HEK293 (cell line): ENCODE data around the gene TGM5.
"Not testable (repeated sequence)": the region's sequence is repeated elsewhere in the genome, so short reads cannot be mapped to it uniquely, and the experiment has no call there.

ENCODE experiments used
- CTCF ChIA-PET: fragments of 350-600 bp; formaldehyde crosslinking; extraction: SDS; loops from one replicate; lab custom pipeline; 2021; ENCODE audit warnings: antibody characterized with exemption; lab: Yijun Ruan, JAX
- POLR2A ChIA-PET: fragments of 300-600 bp; formaldehyde crosslinking; extraction: SDS; loops from one replicate; lab custom pipeline; 2020; ENCODE audit warnings: antibody characterized with exemption, inconsistent platforms; lab: Yijun Ruan, JAX
- H3K27ac ChIP-seq: fragments of 200-500 bp; sonication (Bioruptor generic); 2 replicates; pipeline ENCODE4 v1.5.1; 2014; ENCODE audit warnings: low read depth, low read length, control low read depth, inconsistent platforms; ENCODE audit errors: extremely low read depth
- H3K36me3 ChIP-seq, 2 experiments: fragments of 200-500 bp in 1 of 2; sonication (Bioruptor generic) in 1 of 2; 1 replicate in 1 of 2; 2 replicates in 1 of 2; pipeline ENCODE4 v1.5.1; 2014 to 2017; ENCODE audit warnings: inconsistent platforms in 2 of 2, low read length in 2 of 2; ENCODE audit not compliant: control insufficient read depth in 2 of 2, insufficient read depth in 1 of 2
- H3K4me1 ChIP-seq: fragments of 200-500 bp; sonication (Bioruptor generic); 2 replicates; pipeline ENCODE4 v1.5.1; 2014; ENCODE audit warnings: mild to moderate bottlenecking, low read length, inconsistent platforms; ENCODE audit not compliant: control insufficient read depth, insufficient read depth
- H3K4me3 ChIP-seq: 2 replicates; pipeline ENCODE4 v1.5.1; 2011; ENCODE audit warnings: low read depth, mild to moderate bottlenecking, control low read depth, low read length, moderate library complexity
- H3K9me3 ChIP-seq: fragments of 200-500 bp; sonication (Bioruptor generic); 2 replicates; pipeline ENCODE4 v1.5.1; 2014; ENCODE audit warnings: low read depth, low read length, inconsistent platforms; ENCODE audit not compliant: control insufficient read depth, insufficient read depth
- TRIM28 ChIP-seq: IDR thresholded peaks from 2 replicates; pipeline ENCODE4 v1.6.1; 2011; ENCODE audit warnings: low read length, control low read depth, borderline replicate concordance
- ZNF146 ChIP-seq: fragments of 450-650 bp; formaldehyde crosslinking; IDR thresholded peaks from 2 replicates; pipeline ENCODE4 v1.5.1; 2016; ENCODE audit warnings: missing biosample characterization, missing genetic modification characterization
- ZNF155 ChIP-seq: fragments of 450-650 bp; formaldehyde crosslinking; IDR thresholded peaks from 2 replicates; pipeline ENCODE4 v1.5.1; 2016; ENCODE audit warnings: missing biosample characterization, missing genetic modification characterization
- ZNF16 ChIP-seq: fragments of 450-650 bp; formaldehyde crosslinking; IDR thresholded peaks from 2 replicates; pipeline ENCODE4 v1.5.1; 2016; ENCODE audit warnings: low read depth, missing biosample characterization, missing genetic modification characterization
- ZNF184 ChIP-seq: fragments of 450-650 bp; IDR thresholded peaks from 2 replicates; pipeline ENCODE4 v1.5.1; 2018; ENCODE audit warnings: missing biosample characterization, mild to moderate bottlenecking, missing genetic modification characterization
- ZNF223 ChIP-seq: fragments of 450-650 bp; formaldehyde crosslinking; IDR thresholded peaks from 2 replicates; pipeline ENCODE4 v1.5.1; 2016; ENCODE audit warnings: missing biosample characterization, missing genetic modification characterization
- ZNF274 ChIP-seq, 2 experiments: fragments of 200-500 bp in 1 of 2; fragments of 450-650 bp in 1 of 2; sonication (Bioruptor generic) in 1 of 2; formaldehyde crosslinking in 1 of 2; IDR thresholded peaks; 2 replicates each; pipeline versions ENCODE4 v1.5.1 to v1.6.1; 2014 to 2016; ENCODE audit warnings: borderline replicate concordance in 1 of 2, inconsistent platforms in 1 of 2, low read length in 1 of 2, missing biosample characterization in 1 of 2, missing genetic modification characterization in 1 of 2
- ZNF292 ChIP-seq: fragments of 450-650 bp; formaldehyde crosslinking; IDR thresholded peaks from 2 replicates; pipeline ENCODE4 v1.5.1; 2016; ENCODE audit warnings: low read depth, missing biosample characterization, missing genetic modification characterization, borderline replicate concordance
- ZNF335 ChIP-seq: fragments of 450-650 bp; formaldehyde crosslinking; conservative IDR thresholded peaks from 2 replicates; pipeline ENCODE4 v1.5.1; 2016; ENCODE audit warnings: missing biosample characterization, missing genetic modification characterization
- ZNF366 ChIP-seq: fragments of 450-650 bp; formaldehyde crosslinking; conservative IDR thresholded peaks from 2 replicates; pipeline ENCODE4 v1.5.1; 2016; ENCODE audit warnings: missing biosample characterization, missing genetic modification characterization
- ZNF404 ChIP-seq: fragments of 450-650 bp; formaldehyde crosslinking; IDR thresholded peaks from 2 replicates; pipeline ENCODE4 v1.5.1; 2017; ENCODE audit warnings: missing biosample characterization, missing genetic modification characterization
- ZNF510 ChIP-seq: fragments of 450-650 bp; formaldehyde crosslinking; IDR thresholded peaks from 2 replicates; pipeline ENCODE4 v1.5.1; 2018; ENCODE audit warnings: mild to moderate bottlenecking, missing genetic modification characterization, missing biosample characterization; ENCODE audit not compliant: insufficient replicate concordance
- ZNF529 ChIP-seq: fragments of 450-650 bp; formaldehyde crosslinking; IDR thresholded peaks from 2 replicates; pipeline ENCODE4 v1.5.1; 2017; ENCODE audit warnings: missing genetic modification characterization, missing biosample characterization; ENCODE audit not compliant: insufficient replicate concordance
- ZNF549 ChIP-seq: fragments of 450-650 bp; IDR thresholded peaks from 2 replicates; pipeline ENCODE4 v1.5.1; 2018; ENCODE audit warnings: missing biosample characterization, missing genetic modification characterization, mild to moderate bottlenecking, inconsistent platforms, moderate library complexity
- ZNF624 ChIP-seq: fragments of 450-650 bp; formaldehyde crosslinking; IDR thresholded peaks from 2 replicates; pipeline ENCODE4 v1.5.1; 2017; ENCODE audit warnings: missing biosample characterization, missing genetic modification characterization
- ZNF654 ChIP-seq: fragments of 450-650 bp; formaldehyde crosslinking; IDR thresholded peaks from 2 replicates; pipeline ENCODE4 v1.5.1; 2016; ENCODE audit warnings: low read depth, missing biosample characterization, missing genetic modification characterization
- ZNF701 ChIP-seq: fragments of 450-650 bp; formaldehyde crosslinking; IDR thresholded peaks from 2 replicates; pipeline ENCODE4 v1.5.1; 2016; ENCODE audit warnings: missing biosample characterization, missing genetic modification characterization
- ZNF768 ChIP-seq: fragments of 450-650 bp; formaldehyde crosslinking; IDR thresholded peaks from 2 replicates; pipeline ENCODE4 v1.5.1; 2018; ENCODE audit warnings: missing biosample characterization, mild to moderate bottlenecking, missing genetic modification characterization
- ZNF785 ChIP-seq: fragments of 450-650 bp; formaldehyde crosslinking; IDR thresholded peaks from 2 replicates; pipeline ENCODE4 v1.5.1; 2016; ENCODE audit warnings: missing biosample characterization, missing genetic modification characterization
- TF ChIP-seq, protein P1 (sequence below): fragments of 450-650 bp; formaldehyde crosslinking; IDR thresholded peaks from 2 replicates; pipeline ENCODE4 v1.5.1; 2017; ENCODE audit warnings: missing biosample characterization, missing genetic modification characterization
- TF ChIP-seq, protein P2 (sequence below): fragments of 450-650 bp; formaldehyde crosslinking; IDR thresholded peaks from 2 replicates; pipeline ENCODE4 v1.5.1; 2016; ENCODE audit warnings: missing biosample characterization, missing genetic modification characterization
- TF ChIP-seq, protein P3 (sequence below): fragments of 450-650 bp; formaldehyde crosslinking; IDR thresholded peaks from 2 replicates; pipeline ENCODE4; 2016; ENCODE audit warnings: missing biosample characterization, missing genetic modification characterization

The TGM5 gene

DNA sequence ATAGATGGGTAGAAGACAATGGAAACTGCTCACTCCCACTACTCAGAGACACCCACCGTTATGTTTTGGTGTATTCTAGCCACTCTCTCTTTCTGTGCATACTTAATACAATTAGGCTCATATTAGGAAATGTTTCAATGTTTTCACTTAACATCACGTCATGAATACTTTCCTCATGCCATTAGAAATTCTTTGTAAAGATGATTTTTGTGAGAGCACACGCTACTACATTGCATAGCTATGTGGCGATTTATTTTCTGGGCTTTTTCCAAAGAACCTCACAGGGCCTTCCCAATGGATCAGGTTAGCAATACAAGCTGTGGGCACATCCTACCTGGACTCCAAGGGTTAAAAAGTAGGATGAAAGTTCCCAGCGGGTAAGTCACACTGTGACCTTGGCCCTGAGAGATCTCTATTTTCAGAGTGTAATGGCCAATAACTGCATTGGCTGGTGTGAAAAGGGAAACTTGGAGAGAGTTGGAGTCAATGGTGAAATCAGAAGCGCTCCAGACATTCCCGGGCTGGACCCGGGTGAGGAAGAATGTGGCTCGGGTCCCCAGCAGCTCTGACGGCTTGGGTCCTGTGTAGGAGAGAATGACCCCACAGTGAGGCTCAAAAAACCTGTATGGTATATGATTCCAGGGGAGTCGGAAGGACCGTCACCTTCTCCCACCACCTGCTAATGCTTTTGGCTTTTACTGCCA is 25.8 kb upstream of the TGM5 start:
- Histone ChIP-seq H3K36me3 (no peaks in the 10 kb centered on the region), H3K9me3 (no peaks in the 10 kb centered on the region), H3K4me1 (no peaks in the 10 kb centered on the region), H3K4me3 (no peak overlapping the region), H3K27ac (no peak overlapping the region)
- TF ChIP-seq, protein P1, sequence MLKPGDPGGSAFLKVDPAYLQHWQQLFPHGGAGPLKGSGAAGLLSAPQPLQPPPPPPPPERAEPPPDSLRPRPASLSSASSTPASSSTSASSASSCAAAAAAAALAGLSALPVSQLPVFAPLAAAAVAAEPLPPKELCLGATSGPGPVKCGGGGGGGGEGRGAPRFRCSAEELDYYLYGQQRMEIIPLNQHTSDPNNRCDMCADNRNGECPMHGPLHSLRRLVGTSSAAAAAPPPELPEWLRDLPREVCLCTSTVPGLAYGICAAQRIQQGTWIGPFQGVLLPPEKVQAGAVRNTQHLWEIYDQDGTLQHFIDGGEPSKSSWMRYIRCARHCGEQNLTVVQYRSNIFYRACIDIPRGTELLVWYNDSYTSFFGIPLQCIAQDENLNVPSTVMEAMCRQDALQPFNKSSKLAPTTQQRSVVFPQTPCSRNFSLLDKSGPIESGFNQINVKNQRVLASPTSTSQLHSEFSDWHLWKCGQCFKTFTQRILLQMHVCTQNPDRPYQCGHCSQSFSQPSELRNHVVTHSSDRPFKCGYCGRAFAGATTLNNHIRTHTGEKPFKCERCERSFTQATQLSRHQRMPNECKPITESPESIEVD (tag by site-specific recombination): no peak
- TF ChIP-seq ZNF510 (tag by site-specific recombination) (no peak), ZNF624 (tag by site-specific recombination) (no peak), ZNF701 (tag by site-specific recombination) (no peak), ZNF146 (no peak), ZNF155 (tag by site-specific recombination) (no peak), TRIM28 (no peak), ZNF274 (IDR thresholded peaks at IDR 0.05; ENCODE audit: low read length) (no peak), ZNF274 (tag by site-specific recombination; IDR thresholded peaks at IDR 0.05; ENCODE audit: borderline replicate concordance) (no peak), ZNF785 (no peak), ZNF366 (tag by site-specific recombination) (no peak), ZNF768 (no peak)
- TF ChIP-seq, protein P2, sequence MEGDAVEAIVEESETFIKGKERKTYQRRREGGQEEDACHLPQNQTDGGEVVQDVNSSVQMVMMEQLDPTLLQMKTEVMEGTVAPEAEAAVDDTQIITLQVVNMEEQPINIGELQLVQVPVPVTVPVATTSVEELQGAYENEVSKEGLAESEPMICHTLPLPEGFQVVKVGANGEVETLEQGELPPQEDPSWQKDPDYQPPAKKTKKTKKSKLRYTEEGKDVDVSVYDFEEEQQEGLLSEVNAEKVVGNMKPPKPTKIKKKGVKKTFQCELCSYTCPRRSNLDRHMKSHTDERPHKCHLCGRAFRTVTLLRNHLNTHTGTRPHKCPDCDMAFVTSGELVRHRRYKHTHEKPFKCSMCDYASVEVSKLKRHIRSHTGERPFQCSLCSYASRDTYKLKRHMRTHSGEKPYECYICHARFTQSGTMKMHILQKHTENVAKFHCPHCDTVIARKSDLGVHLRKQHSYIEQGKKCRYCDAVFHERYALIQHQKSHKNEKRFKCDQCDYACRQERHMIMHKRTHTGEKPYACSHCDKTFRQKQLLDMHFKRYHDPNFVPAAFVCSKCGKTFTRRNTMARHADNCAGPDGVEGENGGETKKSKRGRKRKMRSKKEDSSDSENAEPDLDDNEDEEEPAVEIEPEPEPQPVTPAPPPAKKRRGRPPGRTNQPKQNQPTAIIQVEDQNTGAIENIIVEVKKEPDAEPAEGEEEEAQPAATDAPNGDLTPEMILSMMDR (tag by site-specific recombination): no peak
- ChIA-PET POLR2A (no interaction called here), CTCF (interaction anchor here (0.7 kb wide), 1 partner anchor 1882 kb away, joined by 3 read pairs; no protein-coding TSS in a partner anchor)

DNA sequence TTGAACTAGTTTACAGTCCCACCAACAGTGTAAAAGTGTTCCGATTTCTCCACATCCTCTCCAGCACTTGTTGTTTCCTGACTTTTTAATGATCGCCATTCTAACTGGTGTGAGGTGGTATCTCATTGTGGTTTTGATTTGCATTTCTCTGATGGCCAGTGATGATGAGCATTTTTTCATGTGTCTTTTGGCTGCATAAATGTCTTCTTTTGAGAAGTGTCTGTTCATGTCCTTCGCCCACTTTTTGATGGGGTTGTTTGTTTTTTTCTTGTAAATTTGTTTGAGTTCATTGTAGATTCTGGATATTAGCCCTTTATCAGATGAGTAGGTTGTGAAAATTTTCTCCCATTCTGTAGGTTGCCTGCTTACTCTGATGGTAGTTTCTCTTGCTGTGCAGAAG is 22.9 kb upstream of the TGM5 start:
- H3K4me3 ChIP-seq, H3K27ac ChIP-seq, CTCF ChIA-PET, POLR2A ChIA-PET, H3K9me3 ChIP-seq, H3K36me3 ChIP-seq, H3K4me1 ChIP-seq: not testable (repeated sequence)
- 0 out of 2 replicates have a peak, but pooled peaks have one; percentile 60 for TF ChIP-seq ZNF184

DNA sequence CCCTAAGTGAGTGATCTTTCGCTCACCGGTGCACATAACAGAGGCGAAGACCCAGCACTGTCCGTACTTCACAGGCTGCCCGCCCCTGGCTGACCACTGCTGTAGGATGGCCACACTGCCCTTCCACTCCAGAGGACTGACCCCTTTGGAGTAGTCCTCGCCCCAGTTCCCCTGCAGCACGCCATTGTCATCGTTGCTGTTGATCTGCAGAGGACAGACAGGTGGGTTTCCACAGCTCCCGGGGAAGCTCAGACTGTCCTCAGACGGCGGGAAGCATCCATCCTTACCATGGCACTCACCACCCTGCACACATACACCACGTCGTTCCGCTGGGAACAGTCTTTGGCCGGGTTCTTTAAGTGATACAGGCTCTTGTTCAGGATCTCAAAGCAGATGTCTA is 20.5 kb upstream of the TGM5 start:
- Histone ChIP-seq H3K4me1 (no peaks in the 10 kb centered on the region), H3K36me3 (no peaks in the 10 kb centered on the region), H3K4me3 (no peak overlapping the region), H3K9me3 (no peaks in the 10 kb centered on the region), H3K27ac (no peak overlapping the region)
- POLR2A ChIA-PET: no interaction called here
- CTCF ChIA-PET: interaction anchor here (0.6 to 5.3 kb wide), 3 partner anchors 62 to 583 kb away, joined by 3 to 50 read pairs (median 3); no protein-coding TSS in a partner anchor
- TF ChIP-seq ZNF335 (tag by site-specific recombination): no peak
- TF ChIP-seq ZNF654 (tag by site-specific recombination): no peak
- TF ChIP-seq ZNF529: no peak
- no peak for TF ChIP-seq ZNF292
- TF ChIP-seq, protein P3, sequence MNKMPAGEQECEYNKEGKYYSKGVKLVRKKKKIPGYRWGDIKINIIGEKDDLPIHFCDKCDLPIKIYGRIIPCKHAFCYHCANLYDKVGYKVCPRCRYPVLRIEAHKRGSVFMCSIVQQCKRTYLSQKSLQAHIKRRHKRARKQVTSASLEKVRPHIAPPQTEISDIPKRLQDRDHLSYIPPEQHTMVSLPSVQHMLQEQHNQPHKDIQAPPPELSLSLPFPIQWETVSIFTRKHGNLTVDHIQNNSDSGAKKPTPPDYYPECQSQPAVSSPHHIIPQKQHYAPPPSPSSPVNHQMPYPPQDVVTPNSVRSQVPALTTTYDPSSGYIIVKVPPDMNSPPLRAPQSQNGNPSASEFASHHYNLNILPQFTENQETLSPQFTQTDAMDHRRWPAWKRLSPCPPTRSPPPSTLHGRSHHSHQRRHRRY (tag by site-specific recombination): no peak
- TF ChIP-seq, protein P2 (tag by site-specific recombination): no peak
- TF ChIP-seq ZNF549 (tag by site-specific recombination): no peak
- TF ChIP-seq ZNF223 (tag by site-specific recombination): no peak
- TF ChIP-seq ZNF404: no peak
- TF ChIP-seq ZNF16 (tag by site-specific recombination): no peak
